HepG2 (cell line): ENCODE results near the gene KREMEN1. TPM values are rescaled to one million over a fixed set of nuclear protein-coding genes. Genes with fewer than 3 reads are reported as not detected.

Source experiments
- ATF7 ChIP-seq, 2 experiments: fragments of 450-650 bp in 1 of 2; sonication (generic) in 1 of 2; formaldehyde crosslinking in 1 of 2; IDR thresholded peaks; 2 replicates each; pipeline versions ENCODE4 v1.4.0 to v1.6.1; 2016 to 2020; ENCODE audit warnings: antibody characterized with exemption in 1 of 2, mild to moderate bottlenecking in 1 of 2, missing genetic modification reagents in 1 of 2
- CBX5 ChIP-seq: sonication (generic); formaldehyde crosslinking; IDR thresholded peaks from 2 replicates; pipeline ENCODE4 v1.4.0; 2020; ENCODE audit warnings: missing genetic modification reagents, borderline replicate concordance
- CREB1 ChIP-seq, 2 experiments: fragments of 450-650 bp in 1 of 2; IDR thresholded peaks; 2 replicates each; pipeline ENCODE4 v1.6.1; 2016 to 2017; ENCODE audit warnings: control low read depth in 1 of 2, mild to moderate bottlenecking in 1 of 2, missing compliant biosample characterization in 1 of 2, missing genetic modification characterization in 1 of 2
- GABPA ChIP-seq, 2 experiments: IDR thresholded peaks; 2 replicates each; pipeline ENCODE4 v1.6.1; 2011 to 2016; ENCODE audit warnings: low read depth in 2 of 2, low read length in 1 of 2, missing biosample characterization in 1 of 2, missing genetic modification characterization in 1 of 2
- GATAD1 ChIP-seq: IDR thresholded peaks from 2 replicates; pipeline ENCODE4 v1.6.1; 2016; ENCODE audit warnings: missing genetic modification reagents, missing compliant biosample characterization
- GTF3A ChIP-seq: sonication (generic); formaldehyde crosslinking; conservative IDR thresholded peaks from 2 replicates; pipeline ENCODE4 v1.4.0; 2020; ENCODE audit warnings: mild to moderate bottlenecking, missing genetic modification reagents
- HDAC2 ChIP-seq: sonication (generic); formaldehyde crosslinking; IDR thresholded peaks from 2 replicates; pipeline ENCODE4 v1.4.0; 2020; ENCODE audit warnings: missing genetic modification reagents
- IRF2 ChIP-seq: IDR thresholded peaks from 2 replicates; pipeline ENCODE4 v1.6.1; 2018; ENCODE audit warnings: missing genetic modification reagents, missing compliant biosample characterization
- MED8 ChIP-seq: sonication (generic); formaldehyde crosslinking; IDR thresholded peaks from 2 replicates; pipeline ENCODE4 v1.8.1; 2023; ENCODE audit warnings: mild to moderate bottlenecking, missing genetic modification reagents; ENCODE audit not compliant: insufficient replicate concordance
- MEIS1 ChIP-seq: sonication (generic); formaldehyde crosslinking; IDR thresholded peaks from 2 replicates; pipeline ENCODE4 v1.9.0; 2021; ENCODE audit warnings: mild to moderate bottlenecking, missing genetic modification reagents, moderate library complexity, borderline replicate concordance
- PAWR ChIP-seq: sonication (generic); formaldehyde crosslinking; IDR thresholded peaks from 2 replicates; pipeline ENCODE4 v1.4.0; 2020; ENCODE audit warnings: missing genetic modification reagents, mild to moderate bottlenecking, borderline replicate concordance
- SAP130 ChIP-seq: IDR thresholded peaks from 2 replicates; pipeline ENCODE4 v1.6.1; 2016; ENCODE audit warnings: low read depth
- SMAD1 ChIP-seq: sonication (generic); formaldehyde crosslinking; IDR thresholded peaks from 2 replicates; pipeline ENCODE4 v1.4.0; 2020; ENCODE audit warnings: missing genetic modification reagents, low read depth, mild to moderate bottlenecking, borderline replicate concordance
- ZNF256 ChIP-seq: sonication (generic); formaldehyde crosslinking; conservative IDR thresholded peaks from 2 replicates; pipeline ENCODE4 v1.4.0; 2020; ENCODE audit warnings: missing genetic modification reagents
- ZNF549 ChIP-seq: sonication (generic); formaldehyde crosslinking; IDR thresholded peaks from 2 replicates; pipeline ENCODE4 v1.5.0; 2020; ENCODE audit warnings: missing genetic modification reagents
- ZNF713 ChIP-seq: sonication (generic); formaldehyde crosslinking; IDR thresholded peaks from 2 replicates; pipeline ENCODE4 v1.4.0; 2020; ENCODE audit warnings: mild to moderate bottlenecking, missing genetic modification reagents
- polyA plus RNA-seq, 8 experiments: library from polyadenylated mRNA; depleted of rRNA in 3 of 8; stranded (reverse) in 7 of 8; unstranded in 1 of 8; fragments of >200 nt; fragmentation: Illumina TruSeq in 4 of 8; extraction: Trizol in 4 of 8; gene quantifications; 2 replicates each; pipeline versions ENCODE4 v1.2.1 to v1.2.3, GENCODE V29; 2011 to 2016; ENCODE audit warnings: low read depth in 4 of 8, missing spikeins in 1 of 8, mixed read lengths in 1 of 8; ENCODE audit not compliant: insufficient read depth in 1 of 8
- total RNA-seq, 5 experiments: library from RNA; depleted of rRNA; stranded (reverse); fragments of >200 nt; fragmentation: Illumina TruSeq; extraction: Trizol; gene quantifications; 2 replicates each; pipeline ENCODE4 v1.2.3, GENCODE V29; 2016; ENCODE audit warnings: low read depth in 1 of 5
- TF ChIP-seq, protein P1 (sequence below): IDR thresholded peaks from 2 replicates; pipeline ENCODE4 v1.6.1; 2016; ENCODE audit warnings: low read depth
- TF ChIP-seq, protein P2 (sequence below): sonication (generic); formaldehyde crosslinking; IDR thresholded peaks from 2 replicates; pipeline ENCODE4 v1.4.0; 2020; ENCODE audit warnings: missing genetic modification reagents, borderline replicate concordance
- TF ChIP-seq, protein P3 (sequence below): sonication (generic); formaldehyde crosslinking; IDR thresholded peaks from 2 replicates; pipeline ENCODE4 v1.5.0; 2020; ENCODE audit warnings: mild to moderate bottlenecking, missing genetic modification reagents
- TF ChIP-seq, protein P4 (sequence below): IDR thresholded peaks from 2 replicates; pipeline ENCODE4 v1.6.1; 2016; ENCODE audit warnings: missing compliant biosample characterization, missing genetic modification reagents, borderline replicate concordance

Gene KREMEN1
- total and polyA plus RNA-seq, 2 of the 13 experiments (the other 11 are each of a cell fraction or from before 2014, with no cell fraction given): 9.8 to 13.8 TPM

DNA sequence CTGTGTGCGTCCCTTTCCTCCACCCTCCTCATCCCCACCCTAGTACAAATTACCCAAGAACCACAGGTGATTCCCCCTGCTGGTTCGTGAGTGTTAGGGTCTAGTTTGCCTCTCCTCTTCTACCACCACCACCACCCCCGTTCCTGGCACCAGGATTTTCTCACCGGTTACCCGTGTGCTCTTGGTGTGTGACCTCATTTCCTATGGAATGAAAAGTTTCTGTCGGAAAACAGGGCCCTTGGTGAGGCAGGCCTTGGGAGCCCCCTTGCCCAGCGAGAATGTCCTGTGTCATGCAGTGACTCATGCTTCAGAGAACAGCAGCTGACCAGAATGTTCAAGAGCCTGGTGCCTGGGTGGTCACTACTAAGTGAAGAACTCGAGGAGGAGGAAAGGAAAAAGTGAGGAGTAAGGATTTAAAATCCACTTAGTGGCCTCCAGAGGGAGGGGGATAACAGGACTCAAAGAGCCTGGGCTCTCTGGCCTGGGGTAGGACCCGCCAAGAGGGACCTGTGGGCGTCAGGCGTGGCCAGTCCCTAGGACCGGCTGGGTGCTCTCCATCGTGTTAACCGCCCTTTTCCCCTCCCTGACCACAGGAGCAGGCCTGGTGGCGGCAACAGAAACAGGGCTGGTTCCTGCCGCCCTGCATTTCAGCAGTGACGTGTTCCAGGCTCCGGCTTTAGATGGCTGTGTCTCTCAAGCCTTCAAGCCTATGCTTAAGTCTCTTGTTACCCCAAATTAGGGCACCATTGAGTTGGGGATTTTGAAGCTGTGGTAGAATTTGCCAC is 41.4 kb upstream of the KREMEN1 start (continued):
- peak; percentile 78 for TF ChIP-seq CREB1 (IDR thresholded peaks at IDR 0.05)
- TF ChIP-seq CREB1 (CRISPR knock-in tag; IDR thresholded peaks at IDR 0.05): peak; percentile 67; the same call in 1 of the 2 replicates
- TF ChIP-seq ZNF256: no peak
- TF ChIP-seq SAP130: peak; percentile 76
- peak; percentile 54; the same call in 1 of the 2 replicates for TF ChIP-seq ATF7 (IDR thresholded peaks at IDR 0.05)
- TF ChIP-seq ATF7 (CRISPR knock-in tag; IDR thresholded peaks at IDR 0.05): peak; percentile 82; the same call in 1 of the 2 replicates
- peak; percentile 60; the same call in 1 of the 2 replicates for TF ChIP-seq CBX5
- 0 out of 2 replicates have a peak, but pooled peaks have one; percentile 28 for TF ChIP-seq MEIS1 (CRISPR knock-in tag)
- no peak for TF ChIP-seq MED8 (CRISPR knock-in tag)
- TF ChIP-seq ZNF713: 0 out of 2 replicates have a peak, but pooled peaks have one; percentile 36
- TF ChIP-seq ZNF549 (CRISPR knock-in tag): no peak
- peak; percentile 66; the same call in 1 of the 2 replicates for TF ChIP-seq GTF3A
- no peak for TF ChIP-seq GABPA (IDR thresholded peaks at IDR 0.05; ENCODE audit: low read depth, low read length)
- TF ChIP-seq GABPA (CRISPR knock-in tag; IDR thresholded peaks at IDR 0.05; ENCODE audit: low read depth): peak; percentile 76
- peak; percentile 50; the same call in 1 of the 2 replicates for TF ChIP-seq IRF2 (CRISPR knock-in tag)
- peak; percentile 41; the same call in 1 of the 2 replicates for TF ChIP-seq GATAD1
- 0 out of 2 replicates have a peak, but pooled peaks have one; percentile 35 for TF ChIP-seq SMAD1 (CRISPR knock-in tag)
- no peak for TF ChIP-seq PAWR (CRISPR knock-in tag)
- TF ChIP-seq, protein P1, sequence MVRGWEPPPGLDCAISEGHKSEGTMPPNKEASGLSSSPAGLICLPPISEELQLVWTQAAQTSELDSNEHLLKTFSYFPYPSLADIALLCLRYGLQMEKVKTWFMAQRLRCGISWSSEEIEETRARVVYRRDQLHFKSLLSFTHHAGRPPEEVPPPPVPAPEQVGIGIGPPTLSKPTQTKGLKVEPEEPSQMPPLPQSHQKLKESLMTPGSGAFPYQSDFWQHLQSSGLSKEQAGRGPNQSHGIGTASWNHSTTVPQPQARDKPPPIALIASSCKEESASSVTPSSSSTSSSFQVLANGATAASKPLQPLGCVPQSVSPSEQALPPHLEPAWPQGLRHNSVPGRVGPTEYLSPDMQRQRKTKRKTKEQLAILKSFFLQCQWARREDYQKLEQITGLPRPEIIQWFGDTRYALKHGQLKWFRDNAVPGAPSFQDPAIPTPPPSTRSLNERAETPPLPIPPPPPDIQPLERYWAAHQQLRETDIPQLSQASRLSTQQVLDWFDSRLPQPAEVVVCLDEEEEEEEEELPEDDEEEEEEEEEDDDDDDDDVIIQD: peak; percentile 81
- TF ChIP-seq, protein P2, sequence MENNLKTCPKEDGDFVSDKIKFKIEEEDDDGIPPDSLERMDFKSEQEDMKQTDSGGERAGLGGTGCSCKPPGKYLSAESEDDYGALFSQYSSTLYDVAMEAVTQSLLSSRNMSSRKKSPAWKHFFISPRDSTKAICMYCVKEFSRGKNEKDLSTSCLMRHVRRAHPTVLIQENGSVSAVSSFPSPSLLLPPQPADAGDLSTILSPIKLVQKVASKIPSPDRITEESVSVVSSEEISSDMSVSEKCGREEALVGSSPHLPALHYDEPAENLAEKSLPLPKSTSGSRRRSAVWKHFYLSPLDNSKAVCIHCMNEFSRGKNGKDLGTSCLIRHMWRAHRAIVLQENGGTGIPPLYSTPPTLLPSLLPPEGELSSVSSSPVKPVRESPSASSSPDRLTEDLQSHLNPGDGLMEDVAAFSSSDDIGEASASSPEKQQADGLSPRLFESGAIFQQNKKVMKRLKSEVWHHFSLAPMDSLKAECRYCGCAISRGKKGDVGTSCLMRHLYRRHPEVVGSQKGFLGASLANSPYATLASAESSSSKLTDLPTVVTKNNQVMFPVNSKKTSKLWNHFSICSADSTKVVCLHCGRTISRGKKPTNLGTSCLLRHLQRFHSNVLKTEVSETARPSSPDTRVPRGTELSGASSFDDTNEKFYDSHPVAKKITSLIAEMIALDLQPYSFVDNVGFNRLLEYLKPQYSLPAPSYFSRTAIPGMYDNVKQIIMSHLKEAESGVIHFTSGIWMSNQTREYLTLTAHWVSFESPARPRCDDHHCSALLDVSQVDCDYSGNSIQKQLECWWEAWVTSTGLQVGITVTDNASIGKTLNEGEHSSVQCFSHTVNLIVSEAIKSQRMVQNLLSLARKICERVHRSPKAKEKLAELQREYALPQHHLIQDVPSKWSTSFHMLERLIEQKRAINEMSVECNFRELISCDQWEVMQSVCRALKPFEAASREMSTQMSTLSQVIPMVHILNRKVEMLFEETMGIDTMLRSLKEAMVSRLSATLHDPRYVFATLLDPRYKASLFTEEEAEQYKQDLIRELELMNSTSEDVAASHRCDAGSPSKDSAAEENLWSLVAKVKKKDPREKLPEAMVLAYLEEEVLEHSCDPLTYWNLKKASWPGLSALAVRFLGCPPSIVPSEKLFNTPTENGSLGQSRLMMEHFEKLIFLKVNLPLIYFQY (CRISPR knock-in tag): 0 out of 2 replicates have a peak, but pooled peaks have one; percentile 30
- TF ChIP-seq, protein P3, sequence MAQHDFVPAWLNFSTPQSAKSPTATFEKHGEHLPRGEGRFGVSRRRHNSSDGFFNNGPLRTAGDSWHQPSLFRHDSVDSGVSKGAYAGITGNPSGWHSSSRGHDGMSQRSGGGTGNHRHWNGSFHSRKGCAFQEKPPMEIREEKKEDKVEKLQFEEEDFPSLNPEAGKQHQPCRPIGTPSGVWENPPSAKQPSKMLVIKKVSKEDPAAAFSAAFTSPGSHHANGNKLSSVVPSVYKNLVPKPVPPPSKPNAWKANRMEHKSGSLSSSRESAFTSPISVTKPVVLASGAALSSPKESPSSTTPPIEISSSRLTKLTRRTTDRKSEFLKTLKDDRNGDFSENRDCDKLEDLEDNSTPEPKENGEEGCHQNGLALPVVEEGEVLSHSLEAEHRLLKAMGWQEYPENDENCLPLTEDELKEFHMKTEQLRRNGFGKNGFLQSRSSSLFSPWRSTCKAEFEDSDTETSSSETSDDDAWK (CRISPR knock-in tag): no peak
- peak; percentile 57; the same call in 1 of the 2 replicates for TF ChIP-seq HDAC2 (CRISPR knock-in tag)
- TF ChIP-seq, protein P4, sequence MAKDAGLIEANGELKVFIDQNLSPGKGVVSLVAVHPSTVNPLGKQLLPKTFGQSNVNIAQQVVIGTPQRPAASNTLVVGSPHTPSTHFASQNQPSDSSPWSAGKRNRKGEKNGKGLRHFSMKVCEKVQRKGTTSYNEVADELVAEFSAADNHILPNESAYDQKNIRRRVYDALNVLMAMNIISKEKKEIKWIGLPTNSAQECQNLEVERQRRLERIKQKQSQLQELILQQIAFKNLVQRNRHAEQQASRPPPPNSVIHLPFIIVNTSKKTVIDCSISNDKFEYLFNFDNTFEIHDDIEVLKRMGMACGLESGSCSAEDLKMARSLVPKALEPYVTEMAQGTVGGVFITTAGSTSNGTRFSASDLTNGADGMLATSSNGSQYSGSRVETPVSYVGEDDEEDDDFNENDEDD: peak; percentile 40; the same call in 1 of the 2 replicates
